ENCODE data around the gene PSME2. TPM values are rescaled to one million over a fixed set of nuclear protein-coding genes. Genes with fewer than 3 reads are reported as not detected.
A peak's percentile ranks its signal among the peaks of the same experiment; 100 is the strongest.

The PSME2 gene
- total and polyA plus RNA-seq, 5 donors = 62.7 to 102 (median 70.1) TPM

GRCh38 chr14:24132061-24132685, 14.2 kb downstream of the PSME2 start:
- no peak for ATAC-seq
- H3K27ac ChIP-seq (ENCODE audit: low read length) = peak overlapping the region; percentile 99
- H3K4me3 ChIP-seq (ENCODE audit: low read length) = no peak overlapping the region
- H3K9me3 ChIP-seq (ENCODE audit: control insufficient read depth, low read length) = no peaks in the 10 kb centered on the region
- DNase-seq = peak in 2 of 3 donors; percentile 72 to 74
- peaks cover 6% of the 10 kb centered on the region for H3K4me1 ChIP-seq (ENCODE audit: control insufficient read depth, insufficient read depth, low read length)
- no peaks in the 10 kb centered on the region for H3K27me3 ChIP-seq (ENCODE audit: control insufficient read depth, insufficient read depth)
- intact Hi-C loops (cut with DNase I) = no loop called here
- 46% methylated on average over 24 of the region's 24 CpGs for WGBS

GRCh38 chr14:24131549-24131966, 14.9 kb downstream of the PSME2 start:
- 49% methylated on average over 15 of the region's 15 CpGs for WGBS
- Histone ChIP-seq H3K4me1 (ENCODE audit: control insufficient read depth, insufficient read depth, low read length) (peaks cover 6% of the 10 kb centered on the region), H3K27me3 (ENCODE audit: control insufficient read depth, insufficient read depth) (no peaks in the 10 kb centered on the region), H3K9me3 (ENCODE audit: control insufficient read depth, low read length) (no peaks in the 10 kb centered on the region), H3K4me3 (ENCODE audit: low read length) (no peak overlapping the region), H3K27ac (ENCODE audit: low read length) (peak overlapping the region; percentile 99)
- intact Hi-C loops (cut with DNase I) = no loop called here
- ATAC-seq (peak; percentile 1 to 3), DNase-seq (no peak)

- WGBS = 26% methylated on average over 7 of the region's 7 CpGs
- Histone ChIP-seq H3K4me1 (ENCODE audit: control insufficient read depth, insufficient read depth, low read length) (peaks cover 6% of the 10 kb centered on the region), H3K4me3 (ENCODE audit: low read length) (no peak overlapping the region), H3K27me3 (ENCODE audit: control insufficient read depth, insufficient read depth) (no peaks in the 10 kb centered on the region), H3K9me3 (ENCODE audit: control insufficient read depth, low read length) (no peaks in the 10 kb centered on the region), H3K27ac (ENCODE audit: low read length) (peak overlapping the region; percentile 99)
- DNase-seq (peak; percentile 73 to 90 (median 87)), ATAC-seq (peak; percentile 66 to 68)
- intact Hi-C loops (cut with DNase I) = no loop called here
Measured at GRCh38 chr14:24130717-24131548, 15.5 kb downstream of the PSME2 start.

- DNase-seq (no peak), ATAC-seq (no peak)
- 87% methylated on average over 5 of the region's 5 CpGs for WGBS
- Histone ChIP-seq H3K27ac (ENCODE audit: low read length) (peak within 1 kb of the TSS; percentile 99), H3K4me1 (ENCODE audit: control insufficient read depth, insufficient read depth, low read length) (peaks cover 6% of the 10 kb centered on the region), H3K4me3 (ENCODE audit: low read length) (no peak within 1 kb of the TSS), H3K27me3 (ENCODE audit: control insufficient read depth, insufficient read depth) (no peaks in the 10 kb centered on the region), H3K9me3 (ENCODE audit: control insufficient read depth, low read length) (no peaks in the 10 kb centered on the region)
- intact Hi-C loops (cut with DNase I) = no loop called here
Measured at GRCh38 chr14:24130380-24130716, 16.1 kb downstream of the PSME2 start, which contains the start of gene FITM1. Gene FITM1, plus strand, starts transcription at chr14:24130659. Its CDS starts 905 bp downstream, at chr14:24131564.

GRCh38 chr14:24129410-24129998, 16.9 kb downstream of the PSME2 start:
- WGBS = 91% methylated on average over 8 of the region's 8 CpGs
- Histone ChIP-seq H3K4me1 (ENCODE audit: control insufficient read depth, insufficient read depth, low read length) (peaks cover 6% of the 10 kb centered on the region), H3K27ac (ENCODE audit: low read length) (no peak overlapping the region), H3K27me3 (ENCODE audit: control insufficient read depth, insufficient read depth) (no peaks in the 10 kb centered on the region), H3K4me3 (ENCODE audit: low read length) (no peak overlapping the region), H3K9me3 (ENCODE audit: control insufficient read depth, low read length) (no peaks in the 10 kb centered on the region)
- DNase-seq (no peak), ATAC-seq (no peak)
- intact Hi-C loops (cut with DNase I) = no loop called here

- H3K4me1 ChIP-seq (ENCODE audit: control insufficient read depth, insufficient read depth, low read length) = peaks cover 6% of the 10 kb centered on the region
- no peaks in the 10 kb centered on the region for H3K9me3 ChIP-seq (ENCODE audit: control insufficient read depth, low read length)
- no peak for DNase-seq
- ATAC-seq = no peak
- no peaks in the 10 kb centered on the region for H3K27me3 ChIP-seq (ENCODE audit: control insufficient read depth, insufficient read depth)
- H3K27ac ChIP-seq (ENCODE audit: low read length) = no peak overlapping the region
- intact Hi-C loops (cut with DNase I) = no loop called here
- H3K4me3 ChIP-seq (ENCODE audit: low read length) = no peak overlapping the region
- 90% methylated on average over 2 of the region's 2 CpGs for WGBS
Measured at GRCh38 chr14:24127673-24128072, 18.7 kb downstream of the PSME2 start.

GRCh38 chr14:24126939-24127338, 19.5 kb downstream of the PSME2 start:
- ATAC-seq (no peak), DNase-seq (no peak)
- Histone ChIP-seq H3K9me3 (ENCODE audit: control insufficient read depth, low read length) (no peaks in the 10 kb centered on the region), H3K4me1 (ENCODE audit: control insufficient read depth, insufficient read depth, low read length) (peaks cover 6% of the 10 kb centered on the region), H3K4me3 (ENCODE audit: low read length) (no peak overlapping the region), H3K27me3 (ENCODE audit: control insufficient read depth, insufficient read depth) (no peaks in the 10 kb centered on the region), H3K27ac (ENCODE audit: low read length) (no peak overlapping the region)
- intact Hi-C loops (cut with DNase I) = no loop called here

GRCh38 chr14:24123424-24124417, 22.7 kb downstream of the PSME2 start:
- ATAC-seq = peak; percentile 5 to 25
- Histone ChIP-seq H3K27me3 (ENCODE audit: control insufficient read depth, insufficient read depth) (no peaks in the 10 kb centered on the region), H3K9me3 (ENCODE audit: control insufficient read depth, low read length) (no peaks in the 10 kb centered on the region), H3K4me1 (ENCODE audit: control insufficient read depth, insufficient read depth, low read length) (no peaks in the 10 kb centered on the region), H3K4me3 (ENCODE audit: low read length) (no peak overlapping the region), H3K27ac (ENCODE audit: low read length) (no peak overlapping the region)
- 81% methylated on average over 9 of the region's 9 CpGs for WGBS
- intact Hi-C loops (cut with DNase I) = no loop called here
- no peak for DNase-seq

- ATAC-seq = peak in 1 of 2 donors; percentile 25
- intact Hi-C loops (cut with DNase I) = no loop called here
- Histone ChIP-seq H3K4me1 (ENCODE audit: control insufficient read depth, insufficient read depth, low read length) (no peaks in the 10 kb centered on the region), H3K9me3 (ENCODE audit: control insufficient read depth, low read length) (no peaks in the 10 kb centered on the region), H3K27ac (ENCODE audit: low read length) (no peak overlapping the region), H3K27me3 (ENCODE audit: control insufficient read depth, insufficient read depth) (no peaks in the 10 kb centered on the region), H3K4me3 (ENCODE audit: low read length) (no peak overlapping the region)
- DNase-seq = no peak
- 76% methylated on average over 8 of the region's 8 CpGs for WGBS
Measured at GRCh38 chr14:24122898-24123297, 23.5 kb downstream of the PSME2 start.

- no peaks in the 10 kb centered on the region for H3K27me3 ChIP-seq (ENCODE audit: control insufficient read depth, insufficient read depth)
- intact Hi-C loops (cut with DNase I) = no loop called here
- DNase-seq (no peak), ATAC-seq (no peak)
- no peaks in the 10 kb centered on the region for H3K4me1 ChIP-seq (ENCODE audit: control insufficient read depth, insufficient read depth, low read length)
- no peaks in the 10 kb centered on the region for H3K9me3 ChIP-seq (ENCODE audit: control insufficient read depth, low read length)
- H3K4me3 ChIP-seq (ENCODE audit: low read length) = no peak overlapping the region
- 96% methylated on average over 4 of the region's 4 CpGs for WGBS
- H3K27ac ChIP-seq (ENCODE audit: low read length) = no peak overlapping the region
Measured at GRCh38 chr14:24122416-24122815, 24.0 kb downstream of the PSME2 start.

Measured in right cardiac atrium (tissue), 5 donors.